Naive thymus-derived CD4-positive, alpha-beta T cell (primary cell): ENCODE data around the gene ADAR. TPM values are rescaled to one million over a fixed set of nuclear protein-coding genes. Genes with fewer than 3 reads are reported as not detected.

ENCODE experiments used
- ATAC-seq: fragments of 150-1000 bp; cut with Tn5 transposase; 2 replicates; pipeline ENCODE4 v1.10.0; 2021; ENCODE audit warnings: mild to moderate bottlenecking, moderate library complexity
- CTCF ChIA-PET: fragments of 350-600 bp; sonication (Branson Sonifier 250); formaldehyde crosslinking; loops from one replicate; lab custom pipeline; 2021; ENCODE audit warnings: antibody characterized with exemption; lab: Charles Lee
- POLR2A ChIA-PET: fragments of 350-600 bp; sonication (Branson Sonifier 250); formaldehyde crosslinking; loops from one replicate; lab custom pipeline; 2021; ENCODE audit warnings: antibody characterized with exemption, inconsistent platforms; lab: Charles Lee
- DNase-seq, 9 donors: peaks; one replicate each; pipeline versions ENCODE4 v3.0.0 to v3.0.0-alpha.2; 2020 to 2022; ENCODE audit warnings: mixed read lengths in 1 of 9
- H3K27ac ChIP-seq: one replicate; pipeline ENCODE4 v1.7.0; 2013; ENCODE audit warnings: mild to moderate bottlenecking, low read depth, low read length, moderate library complexity
- H3K27me3 ChIP-seq, 2 donors: one replicate each; pipeline ENCODE4 v1.7.0; 2013; ENCODE audit warnings: low read length in 2 of 2, mild to moderate bottlenecking in 2 of 2, moderate library complexity in 2 of 2; ENCODE audit not compliant: control insufficient read depth in 2 of 2, insufficient read depth in 2 of 2
- H3K36me3 ChIP-seq, 3 experiments: 1 replicate in 2 of 3; 2 replicates in 1 of 3; pipeline ENCODE4 v1.7.0; 2013; ENCODE audit warnings: low read length in 3 of 3, mild to moderate bottlenecking in 3 of 3, moderate library complexity in 1 of 3; ENCODE audit not compliant: insufficient read depth in 3 of 3, control insufficient read depth in 2 of 3
- H3K4me1 ChIP-seq, 2 donors: one replicate each; pipeline ENCODE4 v1.7.0; 2013; ENCODE audit warnings: low read length in 2 of 2, mild to moderate bottlenecking in 2 of 2, moderate library complexity in 1 of 2; ENCODE audit not compliant: control insufficient read depth in 2 of 2, insufficient read depth in 2 of 2
- H3K4me3 ChIP-seq: 2 replicates; pipeline ENCODE4 v1.7.0; 2013; ENCODE audit warnings: mild to moderate bottlenecking, low read length
- H3K9me3 ChIP-seq, 3 experiments: 1 replicate in 2 of 3; 2 replicates in 1 of 3; pipeline ENCODE4 v1.7.0; 2013; ENCODE audit warnings: low read length in 3 of 3; ENCODE audit not compliant: control insufficient read depth in 2 of 3
- H3K27ac Mint-ChIP-seq, 9 donors: one replicate each; pipeline ENCODE4 v1.8.0; 2020 to 2022; ENCODE audit warnings: mixed read lengths in 9 of 9, mild to moderate bottlenecking in 8 of 9, moderate library complexity in 5 of 9, inconsistent platforms in 2 of 9
- H3K27me3 Mint-ChIP-seq, 5 donors: one replicate each; pipeline ENCODE4 v1.8.0; 2021 to 2022; ENCODE audit warnings: mixed read lengths in 5 of 5, mild to moderate bottlenecking in 1 of 5
- H3K36me3 Mint-ChIP-seq, 5 donors: one replicate each; pipeline ENCODE4 v1.8.0; 2020 to 2022; ENCODE audit warnings: mixed read lengths in 5 of 5, mild to moderate bottlenecking in 3 of 5, inconsistent platforms in 1 of 5
- H3K4me1 Mint-ChIP-seq, 7 donors: one replicate each; pipeline ENCODE4 v1.8.0; 2020 to 2022; ENCODE audit warnings: mixed read lengths in 7 of 7, mild to moderate bottlenecking in 3 of 7, inconsistent platforms in 1 of 7
- H3K4me3 Mint-ChIP-seq, 10 donors: one replicate each; pipeline ENCODE4 v1.8.0; 2020 to 2022; ENCODE audit warnings: mild to moderate bottlenecking in 10 of 10, mixed read lengths in 10 of 10, moderate library complexity in 6 of 10, inconsistent platforms in 2 of 10
- H3K9me3 Mint-ChIP-seq, 11 donors: one replicate each; pipeline ENCODE4 v1.8.0; 2020 to 2022; ENCODE audit warnings: mixed read lengths in 11 of 11, mild to moderate bottlenecking in 4 of 11, inconsistent platforms in 1 of 11, moderate library complexity in 1 of 11
- intact Hi-C, 2 donors: fragments of 100-400 bp; cut with micrococcal nuclease; formaldehyde crosslinking; loops; one replicate each; pipeline ENCODE4 v1.15.1; 2023
- polyA plus RNA-seq, 2 donors: library from polyadenylated mRNA; unstranded; fragments of 300-500 nt; fragmentation: Illumina TruSeq; gene quantifications; one replicate each; pipeline ENCODE4 v1.2.3, GENCODE V29; 2021
- total RNA-seq, 6 experiments: library from RNA in 5 of 6; stranded (reverse) in 5 of 6; gene quantifications; 1 replicate in 5 of 6; 2 replicates in 1 of 6; pipeline ENCODE4 v1.2.3 and lab custom pipeline; 2021 to 2026

Gene ADAR
- total and polyA plus RNA-seq, 7 experiments from 2014 or later: 101 to 408 (median 220) TPM

GRCh38 chr1:154603317-154603716, 4.7 kb downstream of the ADAR start:
- no peak overlapping the region for H3K4me3 ChIP-seq
- no peaks in the 10 kb centered on the region for H3K9me3 ChIP-seq
- H3K36me3 Mint-ChIP-seq: peaks cover 8 to 46% (median 15%) of the 10 kb centered on the region in 5 donors
- H3K4me1 ChIP-seq: peaks cover 28 to 42% of the 10 kb centered on the region in 2 donors
- peak overlapping the region in 4 of 10 donors; percentile 8 to 100 (median 16) for H3K4me3 Mint-ChIP-seq
- ATAC-seq (no peak), DNase-seq (no peak)
- ChIA-PET POLR2A (interaction anchor here (2.4 kb wide), 1 partner anchor 24 kb away, joined by 12 read pairs; no protein-coding TSS in a partner anchor), CTCF (interaction anchor here (0.8 kb wide), 1 partner anchor 21 kb away, joined by 4 read pairs; no protein-coding TSS in a partner anchor)
- intact Hi-C loops: no loop called here
- H3K9me3 Mint-ChIP-seq: peaks cover 0 to 6% (median 0%) of the 10 kb centered on the region in 11 donors
- peaks cover 53 to 91% (median 75%) of the 10 kb centered on the region in 7 donors for H3K4me1 Mint-ChIP-seq
- H3K27me3 Mint-ChIP-seq: no peaks in the 10 kb centered on the region
- H3K27me3 ChIP-seq: no peaks in the 10 kb centered on the region
- H3K27ac ChIP-seq: peak overlapping the region; percentile 39
- peaks cover 6 to 49% (median 30%) of the 10 kb centered on the region in 3 experiments for H3K36me3 ChIP-seq
- H3K27ac Mint-ChIP-seq: peak overlapping the region in 7 of 9 donors; percentile 28 to 99 (median 76)

- Mint-ChIP-seq H3K9me3 (peaks cover 0 to 3% (median 0%) of the 10 kb centered on the region in 11 donors), H3K4me3 (peak overlapping the region in 2 of 10 donors; percentile 7 to 49), H3K27ac (peak overlapping the region in 6 of 9 donors; percentile 28 to 79 (median 48)), H3K27me3 (no peaks in the 10 kb centered on the region), H3K4me1 (peaks cover 30 to 69% (median 52%) of the 10 kb centered on the region in 7 donors), H3K36me3 (peaks cover 9 to 48% (median 20%) of the 10 kb centered on the region in 5 donors)
- Histone ChIP-seq H3K9me3 (no peaks in the 10 kb centered on the region), H3K27me3 (no peaks in the 10 kb centered on the region), H3K36me3 (peaks cover 26 to 78% (median 29%) of the 10 kb centered on the region in 3 experiments), H3K4me3 (no peak overlapping the region), H3K4me1 (peaks cover 19 to 26% of the 10 kb centered on the region in 2 donors), H3K27ac (peak overlapping the region; percentile 12)
- POLR2A ChIA-PET: interaction anchor here (0.6 kb wide), 2 partner anchors 230 to 263 kb away, joined by 3 read pairs; no protein-coding TSS in a partner anchor
- ATAC-seq (no peak), DNase-seq (no peak)
- CTCF ChIA-PET: no interaction called here
- intact Hi-C loops: no loop called here
These were observed 8.3 kb downstream of the ADAR start for GRCh38 chr1:154599658-154600057.

DNA sequence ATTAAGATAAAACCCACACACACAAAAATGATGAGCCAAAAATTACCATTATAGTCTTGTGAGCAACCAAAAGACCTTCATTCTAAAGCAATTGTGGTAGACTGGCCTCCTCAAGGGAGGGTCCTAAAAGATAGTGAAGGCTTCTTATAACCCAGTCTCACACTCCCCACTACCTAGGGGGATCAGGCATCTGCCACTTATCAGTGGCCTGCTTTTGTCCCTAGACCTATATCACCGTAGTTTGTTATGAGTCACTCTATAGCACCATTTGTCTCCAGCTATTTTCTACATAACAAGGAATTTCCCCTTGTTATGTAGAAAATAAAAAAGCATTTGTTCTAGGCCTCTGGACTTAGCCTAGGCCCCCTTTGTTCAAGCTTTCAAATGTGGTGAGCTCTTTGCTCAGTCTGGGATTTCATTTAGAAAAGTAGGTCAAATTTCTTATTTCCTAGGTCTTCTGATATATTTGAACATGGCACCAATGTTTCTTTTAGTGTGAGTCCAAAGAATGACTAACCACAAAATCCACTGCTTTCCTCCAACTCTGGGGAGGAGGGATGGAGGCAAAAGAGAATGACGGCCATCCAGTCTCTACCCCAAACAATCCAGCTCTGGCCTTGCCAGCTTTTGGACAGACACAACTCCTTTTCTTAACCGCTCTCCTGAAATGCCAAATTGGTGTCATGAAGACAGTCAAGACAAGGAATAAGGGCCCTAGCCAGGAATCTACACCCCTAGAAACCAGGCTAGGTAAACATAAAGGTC, 8.9 kb downstream of the ADAR start:
- H3K4me1 Mint-ChIP-seq: peaks cover 24 to 67% (median 46%) of the 10 kb centered on the region in 7 donors
- peak overlapping the region; percentile 12 for H3K27ac ChIP-seq
- no peak for DNase-seq
- no peak for ATAC-seq
- H3K4me3 ChIP-seq: no peak overlapping the region
- H3K36me3 Mint-ChIP-seq: peaks cover 14 to 51% (median 26%) of the 10 kb centered on the region in 5 donors
- H3K27me3 Mint-ChIP-seq: no peaks in the 10 kb centered on the region
- H3K9me3 ChIP-seq: no peaks in the 10 kb centered on the region
- H3K4me3 Mint-ChIP-seq: no peak overlapping the region
- intact Hi-C loops: no loop called here
- H3K27ac Mint-ChIP-seq: peak overlapping the region in 5 of 9 donors; percentile 28 to 79 (median 48)
- peaks cover 0 to 2% (median 0%) of the 10 kb centered on the region in 11 donors for H3K9me3 Mint-ChIP-seq
- H3K27me3 ChIP-seq: no peaks in the 10 kb centered on the region
- peaks cover 13 to 20% of the 10 kb centered on the region in 2 donors for H3K4me1 ChIP-seq
- H3K36me3 ChIP-seq: peaks cover 25 to 84% (median 32%) of the 10 kb centered on the region in 3 experiments
- ChIA-PET POLR2A (interaction anchor here (0.6 kb wide), 3 partner anchors 112 to 263 kb away, joined by 3 to 4 read pairs (median 3); no protein-coding TSS in a partner anchor), CTCF (no interaction called here)

GRCh38 chr1:154595621-154596020, 12.4 kb downstream of the ADAR start:
- Mint-ChIP-seq H3K4me3 (no peak overlapping the region), H3K4me1 (peaks cover 13 to 35% (median 16%) of the 10 kb centered on the region in 7 donors), H3K27ac (no peak overlapping the region), H3K36me3 (peaks cover 19 to 56% (median 32%) of the 10 kb centered on the region in 5 donors), H3K9me3 (peaks cover 0 to 2% (median 0%) of the 10 kb centered on the region in 11 donors), H3K27me3 (no peaks in the 10 kb centered on the region)
- ChIA-PET POLR2A (interaction anchor here (0.9 to 1.2 kb wide), 3 partner anchors 9 to 17 kb away, joined by 3 to 5 read pairs (median 3); no protein-coding TSS in a partner anchor), CTCF (no interaction called here)
- peaks cover 5% of the 10 kb centered on the region in 2 donors for H3K4me1 ChIP-seq
- no peak overlapping the region for H3K27ac ChIP-seq
- H3K36me3 ChIP-seq: peaks cover 16 to 97% (median 54%) of the 10 kb centered on the region in 3 experiments
- H3K4me3 ChIP-seq: no peak overlapping the region
- DNase-seq: no peak
- no peaks in the 10 kb centered on the region for H3K9me3 ChIP-seq
- no peaks in the 10 kb centered on the region for H3K27me3 ChIP-seq
- no peak for ATAC-seq
- intact Hi-C loops: no loop called here

GRCh38 chr1:154594811-154595210, 13.2 kb downstream of the ADAR start:
- intact Hi-C loops: no loop called here
- no peak for ATAC-seq
- no peaks in the 10 kb centered on the region for H3K9me3 ChIP-seq
- CTCF ChIA-PET: interaction anchor here (0.9 kb wide), 1 partner anchor 114 kb away, joined by 3 read pairs; no protein-coding TSS in a partner anchor
- no peak overlapping the region for H3K4me3 Mint-ChIP-seq
- H3K4me1 Mint-ChIP-seq: peaks cover 6 to 28% (median 11%) of the 10 kb centered on the region in 7 donors
- no peaks in the 10 kb centered on the region for H3K27me3 ChIP-seq
- peaks cover 0 to 2% (median 0%) of the 10 kb centered on the region in 11 donors for H3K9me3 Mint-ChIP-seq
- peaks cover 15 to 56% (median 32%) of the 10 kb centered on the region in 5 donors for H3K36me3 Mint-ChIP-seq
- no peak for DNase-seq
- H3K27ac Mint-ChIP-seq: peak overlapping the region in 1 of 9 donors; percentile 38
- POLR2A ChIA-PET: interaction anchor here (0.7 to 1.4 kb wide), 4 partner anchors 10 to 33 kb away, joined by 3 to 5 read pairs (median 4); no protein-coding TSS in a partner anchor
- peaks cover 22 to 98% (median 61%) of the 10 kb centered on the region in 3 experiments for H3K36me3 ChIP-seq
- no peaks in the 10 kb centered on the region for H3K27me3 Mint-ChIP-seq
- H3K27ac ChIP-seq: peak overlapping the region; percentile 19
- no peak overlapping the region for H3K4me3 ChIP-seq
- peaks cover 4 to 5% of the 10 kb centered on the region in 2 donors for H3K4me1 ChIP-seq

GRCh38 chr1:154593390-154593789, 14.6 kb downstream of the ADAR start:
- ATAC-seq (no peak), DNase-seq (no peak)
- H3K36me3 Mint-ChIP-seq: peaks cover 24 to 64% (median 38%) of the 10 kb centered on the region in 5 donors
- Histone ChIP-seq H3K4me3 (no peak overlapping the region), H3K4me1 (no peaks in the 10 kb centered on the region), H3K9me3 (no peaks in the 10 kb centered on the region), H3K27me3 (no peaks in the 10 kb centered on the region), H3K36me3 (peaks cover 24 to 98% (median 75%) of the 10 kb centered on the region in 3 experiments), H3K27ac (no peak overlapping the region)
- H3K27me3 Mint-ChIP-seq: no peaks in the 10 kb centered on the region
- intact Hi-C loops: no loop called here
- H3K4me1 Mint-ChIP-seq: peaks cover 0 to 16% (median 5%) of the 10 kb centered on the region in 7 donors
- no peak overlapping the region for H3K4me3 Mint-ChIP-seq
- ChIA-PET CTCF (interaction anchor here (0.9 kb wide), 1 partner anchor 73 kb away, joined by 3 read pairs; no protein-coding TSS in a partner anchor), POLR2A (interaction anchor here (0.7 to 1.4 kb wide), 2 partner anchors 13 to 33 kb away, joined by 3 read pairs; no protein-coding TSS in a partner anchor)
- H3K27ac Mint-ChIP-seq: peak overlapping the region in 2 of 9 donors; percentile 27 to 74
- H3K9me3 Mint-ChIP-seq: peaks cover 0 to 2% (median 0%) of the 10 kb centered on the region in 11 donors
